Spleen (tissue), 11 donors: Measurements from ENCODE around the gene RNF157. TPM values are rescaled to one million over a fixed set of nuclear protein-coding genes. Genes with fewer than 3 reads are reported as not detected.

ENCODE experiments used
- DNase-seq: peaks from one replicate; pipeline ENCODE4 v3.0.0-alpha.2; 2020
- H3K27ac ChIP-seq, 8 donors: fragments of 200-600 bp; sonication (generic) in 7 of 8; 1 replicate in 4 of 8; 2 replicates in 4 of 8; pipeline versions ENCODE4 v1.5.0 to v1.8.0; 2016 to 2021; ENCODE audit warnings: inconsistent platforms in 4 of 8, mild to moderate bottlenecking in 4 of 8, moderate library complexity in 1 of 8
- H3K27me3 ChIP-seq, 7 donors: fragments of 200-600 bp; sonication (generic) in 6 of 7; replicated peaks in 1 of 7; 1 replicate in 4 of 7; 2 replicates in 3 of 7; pipeline versions ENCODE4 v1.5.0 to v1.8.0; 2016 to 2021; ENCODE audit warnings: inconsistent platforms in 3 of 7, mild to moderate bottlenecking in 1 of 7
- H3K36me3 ChIP-seq, 6 donors: fragments of 200-600 bp; sonication (generic) in 5 of 6; 1 replicate in 4 of 6; 2 replicates in 2 of 6; pipeline versions ENCODE4 v1.5.0 to v1.8.0; 2016 to 2021; ENCODE audit warnings: inconsistent platforms in 2 of 6
- H3K4me1 ChIP-seq, 6 donors: fragments of 200-600 bp; sonication (generic) in 5 of 6; 1 replicate in 3 of 6; 2 replicates in 3 of 6; pipeline versions ENCODE4 v1.5.0 to v1.8.0; 2016 to 2021; ENCODE audit warnings: inconsistent platforms in 3 of 6
- H3K4me3 ChIP-seq, 8 donors: fragments of 200-600 bp; sonication (generic) in 7 of 8; 1 replicate in 4 of 8; 2 replicates in 4 of 8; pipeline versions ENCODE4 v1.5.0 to v1.8.0; 2016 to 2021; ENCODE audit warnings: inconsistent platforms in 4 of 8, mild to moderate bottlenecking in 4 of 8, moderate library complexity in 2 of 8
- H3K9me3 ChIP-seq, 8 donors: fragments of 200-600 bp; sonication (generic) in 7 of 8; 1 replicate in 4 of 8; 2 replicates in 4 of 8; pipeline versions ENCODE4 v1.5.0 to v1.8.0; 2016 to 2021; ENCODE audit warnings: inconsistent platforms in 4 of 8
- CTCF ChIP-seq, 11 experiments: fragments of 200-600 bp in 7 of 11; fragments of 450-650 bp in 4 of 11; sonication (generic) in 4 of 11; IDR thresholded peaks in 8 of 11; conservative IDR thresholded peaks in 3 of 11; 1 replicate in 7 of 11; 2 replicates in 4 of 11; pipeline versions ENCODE4 v1.4.0 to v1.8.0; 2016 to 2021; ENCODE audit warnings: antibody characterized with exemption in 11 of 11, inconsistent platforms in 4 of 11, mild to moderate bottlenecking in 1 of 11
- POLR2A ChIP-seq, 3 donors: fragments of 450-650 bp; IDR thresholded peaks; one replicate each; pipeline ENCODE4 v1.5.1; 2017; ENCODE audit warnings: antibody characterized with exemption in 3 of 3, mild to moderate bottlenecking in 1 of 3
- POLR2AphosphoS5 ChIP-seq, 3 donors: sonication (generic); formaldehyde crosslinking; IDR thresholded peaks; one replicate each; pipeline ENCODE4 v1.5.1; 2017; ENCODE audit warnings: antibody characterized with exemption in 3 of 3
- WGBS, 5 donors: extraction: QIAGEN DNeasy Blood & Tissue Kit in 3 of 5; methylation state at CpG; one replicate each; pipeline versions ENCODE4 v1.1.5 to v1.1.7; 2013 to 2018; 5-methylcytosine and 5-hydroxymethylcytosine counted together
- intact Hi-C: fragments of 100-400 bp; cut with DNase I; formaldehyde crosslinking; loops from one replicate; pipeline ENCODE4 v1.15.0; 2023; ENCODE audit warnings: low total_unique reads
- polyA plus RNA-seq, 3 donors: library from polyadenylated mRNA; stranded (reverse); fragments of 200-250 nt; gene quantifications; one replicate each; pipeline ENCODE4 v1.2.1, GENCODE V29; 2013
- total RNA-seq, 7 donors: library from RNA; depleted of rRNA in 3 of 7; stranded (reverse); fragments of >200 nt in 3 of 7; fragmentation: NEBNext Ultra II Directional in 4 of 7; extraction: Animal tissue kit (Norgen Biotek cat#: 25700) in 4 of 7; gene quantifications; one replicate each; pipeline versions ENCODE4 v1.1.0 to v1.2.1, GENCODE V29; 2016 to 2021
- donor health status: healthy with polysubstance abuse.
- donor health status: DM: no; HTN: no; CAD: no; lungs with moderate emphysema.
- donor health status: DM: no; HTN: no; CAD: no.
- donor health status: Bipolar disorder and iron deficiency.
- donor health status: healthy.
- donor health status: DM: no; HTN: no; CAD: no.
- donor health status: DM: yes; HTN: yes; CAD: no.

Gene RNF157
- total and polyA plus RNA-seq, 10 donors, result 0.89 to 13.0 (median 7.6) TPM

GRCh38 chr17:76151896-76152454 lies 88.3 kb downstream of the RNF157 start:
- Histone ChIP-seq H3K27me3 (no peaks in the 10 kb centered on the region), H3K36me3 (peaks cover 0 to 3% (median 0%) of the 10 kb centered on the region in 6 donors), H3K27ac (peak overlapping the region in 2 of 8 donors; percentile 43 to 57), H3K9me3 (no peaks in the 10 kb centered on the region), H3K4me3 (no peak overlapping the region), H3K4me1 (peaks cover 0 to 11% (median 6%) of the 10 kb centered on the region in 6 donors)
- DNase-seq, result peak; percentile 60
- 84 to 87% (median 87%) methylated on average over 8 of the region's 8 CpGs for WGBS, 5 donors
- intact Hi-C loops, result no loop called here
- TF ChIP-seq POLR2A (IDR thresholded peaks at IDR 0.05) (no peak), POLR2AphosphoS5 (IDR thresholded peaks at IDR 0.05) (no peak), CTCF (IDR thresholded peaks at IDR 0.05 in 8 of 11, conservative IDR thresholded peaks at IDR 0.05 in 3 of 11) (no peak)

GRCh38 chr17:76150712-76151622 lies 89.3 kb downstream of the RNF157 start:
- 90 to 96% (median 90%) methylated on average over 23 of the region's 23 CpGs for WGBS, 5 donors
- intact Hi-C loops, result no loop called here
- Histone ChIP-seq H3K4me1 (peaks cover 5 to 21% (median 16%) of the 10 kb centered on the region in 6 donors), H3K27ac (no peak overlapping the region), H3K9me3 (no peaks in the 10 kb centered on the region), H3K4me3 (no peak overlapping the region), H3K36me3 (peaks cover 0 to 2% (median 0%) of the 10 kb centered on the region in 6 donors), H3K27me3 (no peaks in the 10 kb centered on the region)
- peak; percentile 61 for DNase-seq
- TF ChIP-seq CTCF (IDR thresholded peaks at IDR 0.05 in 8 of 11, conservative IDR thresholded peaks at IDR 0.05 in 3 of 11), result no peak
- TF ChIP-seq POLR2AphosphoS5 (IDR thresholded peaks at IDR 0.05), result no peak
- TF ChIP-seq POLR2A (IDR thresholded peaks at IDR 0.05), result no peak

- DNase-seq, result peak; percentile 66
These were observed 91.1 kb downstream of the RNF157 start for GRCh38 chr17:76149214-76149613.

More at GRCh38 chr17:76149214-76149613, 91.1 kb downstream of the RNF157 start:
- TF ChIP-seq CTCF (IDR thresholded peaks at IDR 0.05 in 8 of 11, conservative IDR thresholded peaks at IDR 0.05 in 3 of 11) (no peak), POLR2AphosphoS5 (IDR thresholded peaks at IDR 0.05) (no peak), POLR2A (IDR thresholded peaks at IDR 0.05) (no peak)
- Histone ChIP-seq H3K27me3 (no peaks in the 10 kb centered on the region), H3K4me1 (peaks cover 16 to 38% (median 33%) of the 10 kb centered on the region in 6 donors), H3K27ac (no peak overlapping the region), H3K36me3 (no peaks in the 10 kb centered on the region), H3K9me3 (no peaks in the 10 kb centered on the region), H3K4me3 (no peak overlapping the region)
- intact Hi-C loops, result no loop called here
- 89 to 93% (median 91%) methylated on average over 8 to 10 of the region's 10 CpGs for WGBS, 5 donors
